Measurements from ENCODE around the gene OR2T5. TPM values are rescaled to one million over a fixed set of nuclear protein-coding genes. Genes with fewer than 3 reads are reported as not detected.
"Not testable (repeated sequence)": the region's sequence is repeated elsewhere in the genome, so short reads cannot be mapped to it uniquely, and the experiment has no call there.

Gene OR2T5
- total RNA-seq, 1 experiment from 2014 or later, result not detected

- not testable (repeated sequence) for H3K4me1 ChIP-seq (ENCODE audit: low read length); H3K79me2 ChIP-seq (ENCODE audit: low read length); H3K9ac ChIP-seq (ENCODE audit: low read length); H4K20me1 ChIP-seq (ENCODE audit: insufficient read depth, low read depth, low read length); H3K4me2 ChIP-seq (ENCODE audit: low read depth, low read length, poor library complexity, severe bottlenecking); H2AFZ ChIP-seq (ENCODE audit: low read length); H3K27ac ChIP-seq (ENCODE audit: low read length); H3K9me3 ChIP-seq (ENCODE audit: low read length); H3K27me3 ChIP-seq (ENCODE audit: low read length); H3K36me3 ChIP-seq (ENCODE audit: insufficient read depth, low read length); H3K9me2 ChIP-seq (replicated peaks; ENCODE audit: insufficient read depth, low read length); H3K4me3 ChIP-seq (ENCODE audit: low read length); DNase-seq
Measured at GRCh38 chr1:248450466-248451145, 37.8 kb upstream of the OR2T5 start.

- not testable (repeated sequence) for H3K4me1 ChIP-seq (ENCODE audit: low read length); H3K9me3 ChIP-seq (ENCODE audit: low read length); H4K20me1 ChIP-seq (ENCODE audit: insufficient read depth, low read depth, low read length); H3K4me2 ChIP-seq (ENCODE audit: low read depth, low read length, poor library complexity, severe bottlenecking); H3K36me3 ChIP-seq (ENCODE audit: insufficient read depth, low read length); H3K4me3 ChIP-seq (ENCODE audit: low read length); H2AFZ ChIP-seq (ENCODE audit: low read length); H3K79me2 ChIP-seq (ENCODE audit: low read length); H3K9ac ChIP-seq (ENCODE audit: low read length); H3K27me3 ChIP-seq (ENCODE audit: low read length); DNase-seq; H3K27ac ChIP-seq (ENCODE audit: low read length); H3K9me2 ChIP-seq (replicated peaks; ENCODE audit: insufficient read depth, low read length)
Measured at GRCh38 chr1:248453619-248454018, 34.8 kb upstream of the OR2T5 start.

GRCh38 chr1:248455045-248455444, 33.3 kb upstream of the OR2T5 start:
- H3K9me2 ChIP-seq (replicated peaks; ENCODE audit: insufficient read depth, low read length); H3K4me3 ChIP-seq (ENCODE audit: low read length); H3K36me3 ChIP-seq (ENCODE audit: insufficient read depth, low read length); H3K9me3 ChIP-seq (ENCODE audit: low read length); H3K4me2 ChIP-seq (ENCODE audit: low read depth, low read length, poor library complexity, severe bottlenecking); H4K20me1 ChIP-seq (ENCODE audit: insufficient read depth, low read depth, low read length); H2AFZ ChIP-seq (ENCODE audit: low read length); H3K79me2 ChIP-seq (ENCODE audit: low read length); DNase-seq; H3K9ac ChIP-seq (ENCODE audit: low read length); H3K4me1 ChIP-seq (ENCODE audit: low read length); H3K27me3 ChIP-seq (ENCODE audit: low read length); H3K27ac ChIP-seq (ENCODE audit: low read length): not testable (repeated sequence)

- H3K9ac ChIP-seq (ENCODE audit: low read length); H4K20me1 ChIP-seq (ENCODE audit: insufficient read depth, low read depth, low read length); H3K27me3 ChIP-seq (ENCODE audit: low read length); H3K9me3 ChIP-seq (ENCODE audit: low read length); H3K36me3 ChIP-seq (ENCODE audit: insufficient read depth, low read length); H3K79me2 ChIP-seq (ENCODE audit: low read length); H3K4me1 ChIP-seq (ENCODE audit: low read length); H3K9me2 ChIP-seq (replicated peaks; ENCODE audit: insufficient read depth, low read length); H3K27ac ChIP-seq (ENCODE audit: low read length); DNase-seq; H3K4me2 ChIP-seq (ENCODE audit: low read depth, low read length, poor library complexity, severe bottlenecking); H3K4me3 ChIP-seq (ENCODE audit: low read length); H2AFZ ChIP-seq (ENCODE audit: low read length): not testable (repeated sequence)
Measured at GRCh38 chr1:248456635-248457034, 31.8 kb upstream of the OR2T5 start.

- not testable (repeated sequence) for H3K4me2 ChIP-seq (ENCODE audit: low read depth, low read length, poor library complexity, severe bottlenecking); H3K79me2 ChIP-seq (ENCODE audit: low read length); H3K9me2 ChIP-seq (replicated peaks; ENCODE audit: insufficient read depth, low read length); H3K27me3 ChIP-seq (ENCODE audit: low read length); H2AFZ ChIP-seq (ENCODE audit: low read length); H3K27ac ChIP-seq (ENCODE audit: low read length); H3K4me1 ChIP-seq (ENCODE audit: low read length); DNase-seq; H3K9ac ChIP-seq (ENCODE audit: low read length); H4K20me1 ChIP-seq (ENCODE audit: insufficient read depth, low read depth, low read length); H3K36me3 ChIP-seq (ENCODE audit: insufficient read depth, low read length); H3K9me3 ChIP-seq (ENCODE audit: low read length); H3K4me3 ChIP-seq (ENCODE audit: low read length)
Measured at GRCh38 chr1:248459117-248459516, 29.3 kb upstream of the OR2T5 start.

- Histone ChIP-seq H4K20me1 (ENCODE audit: insufficient read depth, low read depth, low read length) (no peaks in the 10 kb centered on the region), H3K27ac (ENCODE audit: low read length) (no peak overlapping the region), H3K4me3 (ENCODE audit: low read length) (no peak overlapping the region), H3K36me3 (ENCODE audit: insufficient read depth, low read length) (no peaks in the 10 kb centered on the region), H3K27me3 (ENCODE audit: low read length) (no peaks in the 10 kb centered on the region), H3K4me1 (ENCODE audit: low read length) (no peaks in the 10 kb centered on the region), H2AFZ (ENCODE audit: low read length) (no peak overlapping the region), H3K4me2 (ENCODE audit: low read depth, low read length, poor library complexity, severe bottlenecking) (no peak overlapping the region), H3K79me2 (ENCODE audit: low read length) (no peaks in the 10 kb centered on the region), H3K9me3 (ENCODE audit: low read length) (no peaks in the 10 kb centered on the region), H3K9ac (ENCODE audit: low read length) (no peak overlapping the region), H3K9me2 (replicated peaks; ENCODE audit: insufficient read depth, low read length) (no peaks in the 10 kb centered on the region)
- DNase-seq, result no peak
Measured at GRCh38 chr1:248471154-248471553, 17.2 kb upstream of the OR2T5 start.

- not testable (repeated sequence) for DNase-seq; H4K20me1 ChIP-seq (ENCODE audit: insufficient read depth, low read depth, low read length); H3K4me1 ChIP-seq (ENCODE audit: low read length); H3K9ac ChIP-seq (ENCODE audit: low read length); H3K4me3 ChIP-seq (ENCODE audit: low read length); H3K4me2 ChIP-seq (ENCODE audit: low read depth, low read length, poor library complexity, severe bottlenecking); H3K27ac ChIP-seq (ENCODE audit: low read length); H3K27me3 ChIP-seq (ENCODE audit: low read length); H3K9me3 ChIP-seq (ENCODE audit: low read length); H2AFZ ChIP-seq (ENCODE audit: low read length); H3K79me2 ChIP-seq (ENCODE audit: low read length); H3K36me3 ChIP-seq (ENCODE audit: insufficient read depth, low read length); H3K9me2 ChIP-seq (replicated peaks; ENCODE audit: insufficient read depth, low read length)
Measured at GRCh38 chr1:248472111-248472510, 16.3 kb upstream of the OR2T5 start.

GRCh38 chr1:248473051-248473450, 15.3 kb upstream of the OR2T5 start, which contains the start of gene OR2T3:
Gene OR2T3 (plus strand): TSS chr1:248473351. CDS start chr1:248473351, 0 bp downstream.
- not testable (repeated sequence) for H3K9me3 ChIP-seq (ENCODE audit: low read length); H3K36me3 ChIP-seq (ENCODE audit: insufficient read depth, low read length)

GRCh38 chr1:248475660-248476059, 12.7 kb upstream of the OR2T5 start:
- H4K20me1 ChIP-seq (ENCODE audit: insufficient read depth, low read depth, low read length); H3K36me3 ChIP-seq (ENCODE audit: insufficient read depth, low read length); H3K9ac ChIP-seq (ENCODE audit: low read length); DNase-seq; H3K79me2 ChIP-seq (ENCODE audit: low read length); H3K27me3 ChIP-seq (ENCODE audit: low read length); H3K27ac ChIP-seq (ENCODE audit: low read length); H2AFZ ChIP-seq (ENCODE audit: low read length); H3K9me2 ChIP-seq (replicated peaks; ENCODE audit: insufficient read depth, low read length); H3K4me1 ChIP-seq (ENCODE audit: low read length); H3K9me3 ChIP-seq (ENCODE audit: low read length); H3K4me3 ChIP-seq (ENCODE audit: low read length); H3K4me2 ChIP-seq (ENCODE audit: low read depth, low read length, poor library complexity, severe bottlenecking): not testable (repeated sequence)

More at GRCh38 chr1:248473051-248473450, 15.3 kb upstream of the OR2T5 start, which contains the start of gene OR2T3:
- H3K4me3 ChIP-seq (ENCODE audit: low read length); H3K9ac ChIP-seq (ENCODE audit: low read length); DNase-seq; H3K9me2 ChIP-seq (replicated peaks; ENCODE audit: insufficient read depth, low read length); H3K27me3 ChIP-seq (ENCODE audit: low read length); H3K79me2 ChIP-seq (ENCODE audit: low read length); H2AFZ ChIP-seq (ENCODE audit: low read length); H4K20me1 ChIP-seq (ENCODE audit: insufficient read depth, low read depth, low read length); H3K27ac ChIP-seq (ENCODE audit: low read length); H3K4me1 ChIP-seq (ENCODE audit: low read length); H3K4me2 ChIP-seq (ENCODE audit: low read depth, low read length, poor library complexity, severe bottlenecking): not testable (repeated sequence)
